Activated naive CD8-positive, alpha-beta T cell (primary cell): Measurements from ENCODE around the gene CAD.

Experiments
- H3K27ac Mint-ChIP-seq: one replicate; pipeline ENCODE4 v1.8.0; 2021; ENCODE audit warnings: mixed read lengths
- H3K27me3 Mint-ChIP-seq: one replicate; pipeline ENCODE4 v1.8.0; 2021; ENCODE audit warnings: mixed read lengths
- H3K36me3 Mint-ChIP-seq: one replicate; pipeline ENCODE4 v1.8.0; 2021; ENCODE audit warnings: mixed read lengths
- H3K4me1 Mint-ChIP-seq: one replicate; pipeline ENCODE4 v1.8.0; 2021; ENCODE audit warnings: low read depth, mixed read lengths
- H3K4me3 Mint-ChIP-seq: one replicate; pipeline ENCODE4 v1.8.0; 2021; ENCODE audit warnings: mild to moderate bottlenecking, mixed read lengths
- H3K9me3 Mint-ChIP-seq: one replicate; pipeline ENCODE4 v1.8.0; 2021; ENCODE audit warnings: low read depth, mixed read lengths

CAD gene

DNA sequence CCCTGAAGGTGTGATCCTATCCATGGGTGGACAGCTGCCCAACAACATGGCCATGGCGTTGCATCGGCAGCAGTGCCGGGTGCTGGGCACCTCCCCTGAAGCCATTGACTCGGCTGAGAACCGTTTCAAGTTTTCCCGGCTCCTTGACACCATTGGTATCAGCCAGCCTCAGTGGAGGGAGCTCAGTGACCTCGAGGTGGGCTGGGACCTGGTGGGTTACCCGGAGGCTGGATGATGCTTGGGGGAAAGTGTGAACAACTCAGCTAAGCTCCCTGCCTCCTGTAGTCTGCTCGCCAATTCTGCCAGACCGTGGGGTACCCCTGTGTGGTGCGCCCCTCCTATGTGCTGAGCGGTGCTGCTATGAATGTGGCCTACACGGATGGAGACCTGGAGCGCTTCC, 16.2 kb downstream of the CAD start:
- Mint-ChIP-seq H3K27ac (no peak overlapping the region), H3K36me3 (peaks cover 3% of the 10 kb centered on the region), H3K4me3 (no peak overlapping the region), H3K9me3 (no peaks in the 10 kb centered on the region), H3K4me1 (no peaks in the 10 kb centered on the region), H3K27me3 (no peaks in the 10 kb centered on the region)

DNA sequence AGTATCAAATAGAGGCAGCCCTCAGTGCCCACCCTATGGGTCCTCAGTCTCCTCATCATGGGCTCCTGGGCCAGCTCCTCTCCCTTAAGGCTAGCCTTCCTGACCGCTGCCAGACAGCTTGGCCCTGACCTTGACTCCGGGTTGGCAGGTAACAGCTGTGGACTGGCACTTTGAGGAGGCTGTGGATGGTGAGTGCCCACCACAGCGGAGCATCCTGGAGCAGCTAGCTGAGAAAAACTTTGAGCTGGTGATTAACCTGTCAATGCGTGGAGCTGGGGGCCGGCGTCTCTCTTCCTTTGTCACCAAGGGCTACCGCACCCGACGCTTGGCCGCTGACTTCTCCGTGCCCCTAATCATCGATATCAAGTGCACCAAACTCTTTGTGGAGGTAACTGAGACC, 19.0 kb downstream of the CAD start:
- no peak overlapping the region for H3K27ac Mint-ChIP-seq
- no peaks in the 10 kb centered on the region for H3K27me3 Mint-ChIP-seq
- H3K4me3 Mint-ChIP-seq, result no peak overlapping the region
- H3K4me1 Mint-ChIP-seq, result no peaks in the 10 kb centered on the region
- H3K36me3 Mint-ChIP-seq, result peaks cover 3% of the 10 kb centered on the region
- H3K9me3 Mint-ChIP-seq, result no peaks in the 10 kb centered on the region

DNA sequence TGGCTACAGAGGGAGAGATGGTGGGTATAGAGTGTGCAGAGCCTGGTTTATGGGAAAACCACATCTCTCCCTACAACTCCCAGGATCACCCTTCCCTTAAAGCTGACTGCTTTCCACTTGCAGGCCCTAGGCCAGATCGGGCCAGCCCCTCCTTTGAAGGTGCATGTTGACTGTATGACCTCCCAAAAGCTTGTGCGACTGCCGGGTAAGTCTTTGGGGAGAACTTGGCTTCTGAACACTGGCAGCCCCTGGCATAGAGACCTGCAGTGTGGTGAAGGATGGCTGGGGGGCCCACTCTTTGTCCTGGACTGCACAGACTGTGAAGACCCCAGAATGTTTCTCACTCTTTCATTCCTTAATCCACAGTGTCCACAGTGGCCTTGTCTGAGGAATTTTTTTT, 19.5 kb downstream of the CAD start:
- no peaks in the 10 kb centered on the region for H3K9me3 Mint-ChIP-seq
- no peaks in the 10 kb centered on the region for H3K36me3 Mint-ChIP-seq
- H3K4me1 Mint-ChIP-seq, result peaks cover 2% of the 10 kb centered on the region
- H3K4me3 Mint-ChIP-seq, result no peak overlapping the region
- no peaks in the 10 kb centered on the region for H3K27me3 Mint-ChIP-seq
- no peak overlapping the region for H3K27ac Mint-ChIP-seq

DNA sequence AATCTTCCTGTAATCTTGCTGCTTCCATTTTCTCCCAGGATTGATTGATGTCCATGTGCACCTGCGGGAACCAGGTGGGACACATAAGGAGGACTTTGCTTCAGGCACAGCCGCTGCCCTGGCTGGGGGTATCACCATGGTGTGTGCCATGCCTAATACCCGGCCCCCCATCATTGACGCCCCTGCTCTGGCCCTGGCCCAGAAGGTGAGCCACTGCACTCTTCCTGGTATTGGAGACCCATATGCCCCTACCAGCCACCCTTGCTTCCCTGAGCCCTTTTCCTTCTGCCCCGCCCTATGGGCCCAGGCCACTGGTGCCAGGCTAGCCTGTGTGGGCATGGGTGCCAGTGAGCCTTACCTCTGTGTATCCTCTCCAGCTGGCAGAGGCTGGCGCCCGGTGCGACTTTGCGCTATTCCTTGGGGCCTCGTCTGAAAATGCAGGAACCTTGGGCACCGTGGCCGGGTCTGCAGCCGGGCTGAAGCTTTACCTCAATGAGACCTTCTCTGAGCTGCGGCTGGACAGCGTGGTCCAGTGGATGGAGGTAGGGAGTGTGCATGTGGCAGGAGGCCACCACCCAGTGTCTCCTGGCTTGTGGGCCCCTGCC, 20.3 kb downstream of the CAD start:
- Mint-ChIP-seq H3K9me3 (no peaks in the 10 kb centered on the region), H3K4me3 (no peak overlapping the region), H3K36me3 (no peaks in the 10 kb centered on the region), H3K27ac (no peak overlapping the region), H3K27me3 (no peaks in the 10 kb centered on the region), H3K4me1 (peaks cover 2% of the 10 kb centered on the region)

DNA sequence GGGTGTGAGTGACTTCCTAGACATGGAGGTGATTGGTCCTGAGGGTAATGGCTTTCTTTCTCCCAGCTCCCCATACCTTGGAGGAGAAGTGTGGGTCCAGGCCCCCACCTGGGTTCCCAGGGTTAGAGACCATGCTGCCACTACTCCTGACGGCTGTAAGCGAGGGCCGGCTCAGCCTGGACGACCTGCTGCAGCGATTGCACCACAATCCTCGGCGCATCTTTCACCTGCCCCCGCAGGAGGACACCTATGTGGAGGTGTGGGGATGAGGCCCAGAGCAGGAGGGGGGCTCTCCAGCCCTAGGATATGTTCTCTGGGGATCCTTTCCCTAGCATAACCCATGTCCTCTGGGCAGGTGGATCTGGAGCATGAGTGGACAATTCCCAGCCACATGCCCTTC, 21.8 kb downstream of the CAD start:
- Mint-ChIP-seq H3K36me3 (no peaks in the 10 kb centered on the region), H3K4me1 (peaks cover 2% of the 10 kb centered on the region), H3K27me3 (no peaks in the 10 kb centered on the region), H3K9me3 (no peaks in the 10 kb centered on the region), H3K4me3 (no peak overlapping the region), H3K27ac (no peak overlapping the region)

DNA sequence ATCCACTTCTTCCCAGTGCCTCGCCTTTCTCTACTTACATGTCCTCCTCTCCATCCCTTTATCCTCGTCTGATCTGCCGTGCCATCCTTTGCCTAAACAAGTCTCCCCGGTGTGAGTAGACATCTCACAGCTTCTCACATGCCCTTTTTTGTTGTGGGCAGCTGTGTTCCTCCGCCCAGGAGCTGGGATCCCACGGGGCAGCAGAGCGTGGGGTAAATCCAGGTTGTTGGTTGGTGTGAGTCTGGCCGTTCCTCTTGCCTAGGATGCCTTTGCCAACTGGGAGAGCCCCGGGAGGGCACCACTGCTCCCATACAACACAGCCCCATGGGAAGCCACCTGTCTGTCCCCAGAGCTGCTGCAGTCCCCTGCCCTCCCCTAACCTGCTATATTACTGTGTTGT, 23.2 kb downstream of the CAD start:
- no peak overlapping the region for H3K4me3 Mint-ChIP-seq
- H3K27ac Mint-ChIP-seq, result no peak overlapping the region
- H3K9me3 Mint-ChIP-seq, result no peaks in the 10 kb centered on the region
- H3K27me3 Mint-ChIP-seq, result no peaks in the 10 kb centered on the region
- H3K4me1 Mint-ChIP-seq, result peaks cover 2% of the 10 kb centered on the region
- no peaks in the 10 kb centered on the region for H3K36me3 Mint-ChIP-seq

DNA sequence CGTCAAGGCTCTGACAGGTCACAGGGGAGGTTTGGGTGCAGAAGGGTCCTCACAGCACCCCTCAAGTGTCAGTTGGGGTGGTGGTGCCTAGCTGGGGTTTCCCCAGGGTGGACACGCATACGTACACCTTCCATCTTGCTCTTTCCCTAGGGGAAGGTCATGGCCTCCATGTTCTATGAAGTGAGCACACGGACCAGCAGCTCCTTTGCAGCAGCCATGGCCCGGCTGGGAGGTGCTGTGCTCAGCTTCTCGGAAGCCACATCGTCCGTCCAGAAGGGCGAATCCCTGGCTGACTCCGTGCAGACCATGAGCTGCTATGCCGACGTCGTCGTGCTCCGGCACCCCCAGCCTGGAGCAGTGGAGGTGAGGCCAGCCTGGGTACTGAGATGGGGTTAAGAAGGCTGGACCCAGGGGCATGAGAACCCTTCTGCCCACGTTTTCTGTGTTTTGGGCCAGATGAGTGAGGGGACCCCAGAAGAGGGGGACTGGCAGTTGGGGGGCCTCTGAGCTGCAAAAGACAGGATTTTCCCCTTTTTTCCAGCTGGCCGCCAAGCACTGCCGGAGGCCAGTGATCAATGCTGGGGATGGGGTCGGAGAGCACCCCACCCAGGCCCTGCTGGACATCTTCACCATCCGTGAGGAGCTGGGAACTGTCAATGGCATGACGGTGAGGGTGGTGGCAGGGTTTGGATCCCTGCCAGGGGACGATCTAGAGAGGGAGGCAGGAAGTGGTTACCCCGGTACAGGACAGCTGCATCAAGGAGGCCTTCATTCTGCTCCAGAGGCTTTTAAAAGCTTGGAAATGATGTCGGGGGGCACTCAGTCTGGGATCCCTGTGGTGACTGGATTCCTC, 24.8 kb downstream of the CAD start:
- Mint-ChIP-seq H3K27me3 (no peaks in the 10 kb centered on the region), H3K4me3 (no peak overlapping the region), H3K27ac (no peak overlapping the region), H3K4me1 (peaks cover 2% of the 10 kb centered on the region), H3K36me3 (no peaks in the 10 kb centered on the region), H3K9me3 (no peaks in the 10 kb centered on the region)

DNA sequence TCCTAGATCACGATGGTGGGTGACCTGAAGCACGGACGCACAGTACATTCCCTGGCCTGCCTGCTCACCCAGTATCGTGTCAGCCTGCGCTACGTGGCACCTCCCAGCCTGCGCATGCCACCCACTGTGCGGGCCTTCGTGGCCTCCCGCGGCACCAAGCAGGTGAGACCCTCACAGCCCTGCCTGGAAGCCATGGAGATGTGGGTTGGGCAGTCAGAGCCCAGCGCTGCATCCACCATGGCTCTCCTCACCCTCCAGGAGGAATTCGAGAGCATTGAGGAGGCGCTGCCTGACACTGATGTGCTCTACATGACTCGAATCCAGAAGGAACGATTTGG, 25.4 kb downstream of the CAD start:
- H3K36me3 Mint-ChIP-seq, result no peaks in the 10 kb centered on the region
- no peak overlapping the region for H3K27ac Mint-ChIP-seq

DNA sequence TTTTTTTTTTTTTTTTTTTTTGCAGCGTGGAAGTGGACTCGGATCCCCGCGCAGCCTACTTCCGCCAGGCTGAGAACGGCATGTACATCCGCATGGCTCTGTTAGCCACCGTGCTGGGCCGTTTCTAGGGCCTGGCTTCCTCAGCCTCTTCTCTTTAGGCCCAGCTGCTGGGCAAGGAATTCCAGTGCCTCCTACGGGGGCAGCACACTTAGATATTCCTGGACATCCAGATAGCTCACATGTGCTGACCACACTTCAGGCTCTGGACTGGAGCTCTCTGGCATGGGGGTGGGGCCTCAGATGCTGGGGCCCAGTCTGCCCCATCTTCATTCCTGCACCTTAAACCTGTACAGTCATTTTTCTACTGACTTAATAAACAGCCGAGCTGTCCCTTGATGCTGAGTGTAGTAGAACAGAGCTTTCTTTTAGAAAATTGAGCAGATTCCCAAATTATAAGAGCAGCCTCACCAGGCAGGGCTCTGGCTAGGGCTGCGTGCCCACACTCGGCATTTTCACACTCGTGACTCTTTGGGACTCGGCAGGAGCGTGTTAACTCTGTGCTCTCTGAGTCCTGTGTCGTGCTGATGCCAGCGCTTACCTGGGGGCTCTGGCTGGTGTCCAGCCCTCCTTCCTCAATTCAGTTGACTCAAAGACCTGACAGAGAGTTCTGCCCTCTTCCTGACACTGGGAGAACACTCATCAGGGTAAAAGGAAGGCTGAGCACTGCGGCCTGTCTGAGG, 26.4 kb downstream of the CAD start:
- Mint-ChIP-seq H3K4me1 (peaks cover 2% of the 10 kb centered on the region), H3K27ac (no peak overlapping the region), H3K27me3 (no peaks in the 10 kb centered on the region), H3K4me3 (no peak overlapping the region), H3K36me3 (no peaks in the 10 kb centered on the region), H3K9me3 (no peaks in the 10 kb centered on the region)

More for the DNA sequence above, 25.4 kb downstream of the CAD start:
- H3K4me3 Mint-ChIP-seq, result no peak overlapping the region
- H3K27me3 Mint-ChIP-seq, result no peaks in the 10 kb centered on the region
- H3K9me3 Mint-ChIP-seq, result no peaks in the 10 kb centered on the region
- peaks cover 2% of the 10 kb centered on the region for H3K4me1 Mint-ChIP-seq

DNA sequence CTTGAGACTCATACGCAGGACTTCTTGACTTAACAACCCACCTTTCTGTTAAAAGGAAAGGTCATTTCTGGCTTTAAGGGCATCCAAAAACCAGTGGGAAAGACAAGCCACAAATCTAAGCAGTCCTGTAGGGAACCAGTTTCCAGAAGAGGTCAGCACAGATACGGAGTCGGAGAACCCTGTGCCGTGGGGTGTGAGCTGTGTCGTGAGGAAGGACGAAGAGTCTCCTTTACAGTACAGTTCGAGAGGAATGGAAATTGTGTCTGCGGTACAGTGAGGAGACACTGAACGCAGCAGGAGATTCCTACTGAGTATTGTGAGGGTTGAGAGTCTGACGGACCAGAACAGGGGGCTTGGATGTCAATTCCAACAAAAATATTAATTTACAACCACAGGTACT, 27.9 kb downstream of the CAD start:
- no peaks in the 10 kb centered on the region for H3K36me3 Mint-ChIP-seq
- H3K9me3 Mint-ChIP-seq, result no peaks in the 10 kb centered on the region
- no peak overlapping the region for H3K4me3 Mint-ChIP-seq
- H3K27ac Mint-ChIP-seq, result no peak overlapping the region
- H3K4me1 Mint-ChIP-seq, result peaks cover 2% of the 10 kb centered on the region
- H3K27me3 Mint-ChIP-seq, result no peaks in the 10 kb centered on the region

DNA sequence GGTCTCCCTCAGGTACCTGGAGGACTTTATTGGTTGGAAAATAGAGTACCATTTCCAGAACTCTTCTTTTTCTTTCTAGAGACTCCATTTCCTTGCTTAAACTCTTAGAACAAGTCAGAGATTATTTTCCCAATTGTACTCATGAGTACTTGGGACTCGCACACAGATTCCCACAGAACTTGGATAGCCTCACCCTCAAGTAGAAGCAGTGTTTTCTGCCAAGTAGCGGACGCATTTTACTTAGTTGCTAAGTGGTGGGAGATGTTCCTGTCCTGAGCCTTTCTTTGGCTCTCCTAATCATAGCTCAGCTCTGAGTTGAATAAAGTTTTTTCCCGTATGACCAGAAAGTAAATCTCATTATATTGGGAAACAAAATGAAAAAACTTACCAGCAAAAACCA, 28.5 kb downstream of the CAD start:
- H3K27ac Mint-ChIP-seq, result no peak overlapping the region
- no peaks in the 10 kb centered on the region for H3K9me3 Mint-ChIP-seq
- H3K4me3 Mint-ChIP-seq, result no peak overlapping the region
- H3K36me3 Mint-ChIP-seq, result no peaks in the 10 kb centered on the region
- H3K4me1 Mint-ChIP-seq, result peaks cover 2% of the 10 kb centered on the region
- H3K27me3 Mint-ChIP-seq, result no peaks in the 10 kb centered on the region

DNA sequence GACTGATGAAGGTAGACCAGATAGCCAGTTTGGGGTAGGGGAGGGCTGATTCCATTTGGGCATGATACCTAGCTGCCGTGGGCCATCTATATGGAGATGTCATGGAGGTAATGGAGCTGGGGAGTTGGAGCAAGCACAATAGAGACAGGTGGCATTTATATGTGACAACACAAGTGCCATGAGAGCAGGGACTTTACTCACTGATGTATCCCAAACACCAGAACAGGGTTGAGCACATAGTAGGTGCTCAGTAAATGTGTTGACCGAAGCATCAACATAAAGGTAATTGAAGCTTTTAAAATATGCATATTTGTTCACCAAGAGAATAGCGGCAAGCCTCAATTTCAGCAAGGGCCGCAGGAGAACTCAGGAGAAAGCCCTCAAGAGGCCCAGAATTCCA, 30.7 kb downstream of the CAD start:
- Mint-ChIP-seq H3K4me1 (no peaks in the 10 kb centered on the region), H3K27me3 (no peaks in the 10 kb centered on the region), H3K27ac (no peak overlapping the region), H3K9me3 (no peaks in the 10 kb centered on the region), H3K4me3 (no peak overlapping the region), H3K36me3 (no peaks in the 10 kb centered on the region)

DNA sequence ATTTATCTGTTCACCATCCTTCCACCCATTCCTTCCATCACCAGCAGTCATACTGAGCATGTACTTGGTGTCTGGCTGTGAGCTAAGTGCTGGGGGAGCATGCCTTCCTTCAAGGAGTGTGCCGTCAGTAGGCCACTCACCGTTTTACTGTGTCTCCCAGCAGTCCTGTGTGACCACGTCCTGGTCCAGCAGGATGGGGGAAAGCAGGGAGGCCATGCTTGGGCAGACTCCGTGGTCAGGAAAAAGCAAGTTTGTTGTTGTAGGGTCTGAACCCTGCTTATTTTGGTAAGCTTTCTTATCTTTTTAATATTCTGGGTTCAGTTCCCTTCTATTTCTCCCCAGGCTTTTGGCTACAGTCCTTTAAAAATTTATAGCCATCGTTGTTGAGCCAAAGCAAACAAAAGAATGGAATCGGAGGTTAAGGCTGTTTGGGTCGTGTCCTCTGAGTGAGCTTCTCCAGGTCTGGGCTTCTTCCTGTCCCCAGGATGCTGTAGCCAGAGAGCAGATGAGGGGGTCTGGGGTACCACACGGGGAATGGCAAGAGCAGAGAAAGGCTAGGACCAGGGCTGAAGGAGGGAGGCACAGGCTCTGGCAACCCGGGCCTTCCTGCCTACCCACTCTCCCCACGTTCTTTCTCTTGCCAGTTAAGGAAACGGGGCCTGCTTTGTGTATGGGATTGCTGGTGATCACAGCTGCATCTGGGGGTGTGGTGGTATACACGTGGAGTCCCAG, 32.2 kb downstream of the CAD start:
- no peaks in the 10 kb centered on the region for H3K27me3 Mint-ChIP-seq
- H3K4me1 Mint-ChIP-seq, result no peaks in the 10 kb centered on the region
- H3K9me3 Mint-ChIP-seq, result no peaks in the 10 kb centered on the region
- no peak overlapping the region for H3K27ac Mint-ChIP-seq
- no peaks in the 10 kb centered on the region for H3K36me3 Mint-ChIP-seq
- no peak overlapping the region for H3K4me3 Mint-ChIP-seq

DNA sequence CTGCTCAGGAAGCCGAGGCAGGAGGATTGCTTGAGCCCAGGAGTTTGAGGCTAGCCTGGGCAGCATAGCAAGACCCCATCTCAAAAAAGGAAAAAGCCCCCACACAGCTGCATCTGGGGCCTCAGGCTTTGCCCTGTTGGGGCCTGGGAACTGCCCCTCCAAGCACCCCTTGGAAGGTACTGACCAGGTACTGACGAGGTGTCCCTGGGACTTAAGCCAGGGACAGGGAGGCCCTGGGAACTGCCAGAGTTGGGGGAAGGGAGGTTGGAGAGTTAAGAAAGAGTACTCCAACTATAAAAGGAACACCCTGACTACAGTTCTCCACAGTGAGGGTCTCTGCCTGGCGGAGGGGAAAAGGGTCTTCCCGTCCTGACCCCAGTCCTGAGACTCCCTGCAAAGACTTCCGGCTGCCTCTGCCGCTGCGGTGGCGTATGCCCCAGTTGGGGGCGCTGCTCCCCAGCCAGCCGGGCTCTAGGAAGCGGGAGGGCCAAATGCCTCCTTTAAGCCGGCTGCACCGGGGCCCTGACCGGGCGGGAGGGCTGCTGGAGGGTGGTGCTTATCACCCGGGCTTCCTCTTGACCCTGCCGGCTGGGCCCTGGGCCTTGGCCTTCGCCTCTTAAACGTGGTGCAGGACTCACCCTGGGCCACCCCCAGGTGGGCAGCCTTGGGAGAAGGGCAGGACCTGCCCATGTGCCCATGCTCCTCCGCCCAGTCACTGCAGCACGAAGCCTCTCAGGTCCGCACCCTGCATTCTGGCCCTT, 32.9 kb downstream of the CAD start:
- H3K4me3 Mint-ChIP-seq, result no peak overlapping the region
- no peak overlapping the region for H3K27ac Mint-ChIP-seq
- no peaks in the 10 kb centered on the region for H3K36me3 Mint-ChIP-seq
- H3K27me3 Mint-ChIP-seq, result no peaks in the 10 kb centered on the region
- no peaks in the 10 kb centered on the region for H3K4me1 Mint-ChIP-seq
- H3K9me3 Mint-ChIP-seq, result no peaks in the 10 kb centered on the region
